Loucy (cell line): Measurements from ENCODE around the gene PLXNA2.

Source experiments
- H2AFZ ChIP-seq: fragments of 200-600 bp; sonication (generic); 2 replicates; pipeline ENCODE4 v1.6.0; 2016; ENCODE audit warnings: antibody characterized with exemption, mild to moderate bottlenecking, low read length, moderate library complexity
- H3F3A ChIP-seq: fragments of 200-600 bp; 2 replicates; pipeline ENCODE4 v1.6.0; 2016; ENCODE audit warnings: antibody characterized with exemption, low read depth, mild to moderate bottlenecking
- H3K27me3 ChIP-seq: fragments of 200-600 bp; sonication (generic); 2 replicates; pipeline ENCODE4 v1.6.1; 2014; ENCODE audit warnings: low read length, mild to moderate bottlenecking; ENCODE audit not compliant: insufficient read depth, poor library complexity, severe bottlenecking
- H3K36me3 ChIP-seq: fragments of 200-600 bp; sonication (generic); 2 replicates; pipeline ENCODE4 v1.6.1; 2016; ENCODE audit warnings: low read length; ENCODE audit not compliant: insufficient read depth
- H3K4me1 ChIP-seq: fragments of 200-600 bp; sonication (generic); 2 replicates; pipeline ENCODE4 v1.5.1; 2014; ENCODE audit warnings: low read length, mild to moderate bottlenecking; ENCODE audit not compliant: insufficient read depth, poor library complexity, severe bottlenecking
- H3K4me2 ChIP-seq: fragments of 200-600 bp; sonication (generic); 2 replicates; pipeline ENCODE4 v1.6.0; 2014; ENCODE audit warnings: antibody characterized with exemption, low read length, low read depth, mild to moderate bottlenecking; ENCODE audit not compliant: poor library complexity, severe bottlenecking
- H3K4me3 ChIP-seq: fragments of 200-600 bp; sonication (generic); 2 replicates; pipeline ENCODE4 v1.5.1; 2014; ENCODE audit warnings: low read length, mild to moderate bottlenecking, mixed read lengths; ENCODE audit not compliant: poor library complexity, severe bottlenecking
- H3K79me2 ChIP-seq: fragments of 200-600 bp; sonication (generic); 2 replicates; pipeline ENCODE4 v1.6.1; 2014; ENCODE audit warnings: low read length; ENCODE audit not compliant: insufficient read depth
- H3K9ac ChIP-seq: fragments of 200-600 bp; sonication (generic); 2 replicates; pipeline ENCODE4 v1.6.0; 2014; ENCODE audit warnings: mild to moderate bottlenecking, low read depth, low read length, moderate library complexity; ENCODE audit not compliant: poor library complexity, severe bottlenecking
- H3K9me2 ChIP-seq: fragments of 200-600 bp; sonication (generic); replicated peaks from 2 replicates; pipeline ENCODE4 v1.6.1; 2016; ENCODE audit warnings: low read depth, low read length, mixed read lengths
- H3K9me3 ChIP-seq: fragments of 200-600 bp; sonication (generic); 2 replicates; pipeline ENCODE4 v1.6.1; 2014; ENCODE audit warnings: mild to moderate bottlenecking, antibody characterized with exemption, low read length, low read depth; ENCODE audit not compliant: insufficient read depth
- H4K20me1 ChIP-seq: fragments of 200-600 bp; sonication (generic); 2 replicates; pipeline ENCODE4 v1.6.0; 2014; ENCODE audit warnings: antibody characterized with exemption, low read length, mild to moderate bottlenecking; ENCODE audit not compliant: insufficient read depth, poor library complexity, severe bottlenecking
- CTCF ChIP-seq: fragments of 200-600 bp; sonication (generic); conservative IDR thresholded peaks from 2 replicates; pipeline ENCODE4 v1.5.1; 2014; ENCODE audit warnings: mild to moderate bottlenecking, antibody characterized with exemption, low read length
- EZH2phosphoT487 ChIP-seq: fragments of 200-600 bp; IDR thresholded peaks from 2 replicates; pipeline ENCODE4 v1.6.1; 2018; ENCODE audit warnings: antibody characterized with exemption, mild to moderate bottlenecking, moderate library complexity, borderline replicate concordance

PLXNA2 gene

GRCh38 chr1:208161656-208162375 lies 82.4 kb downstream of the PLXNA2 start:
- H3K27me3 ChIP-seq, result no peaks in the 10 kb centered on the region
- H3K4me3 ChIP-seq, result no peak overlapping the region
- H3F3A ChIP-seq, result no peaks in the 10 kb centered on the region
- H2AFZ ChIP-seq, result no peak overlapping the region
- no peaks in the 10 kb centered on the region for H4K20me1 ChIP-seq
- no peaks in the 10 kb centered on the region for H3K9me2 ChIP-seq
- TF ChIP-seq CTCF (no peak), EZH2phosphoT487 (no peak)
- no peak overlapping the region for H3K9ac ChIP-seq
- no peaks in the 10 kb centered on the region for H3K4me1 ChIP-seq
- H3K4me2 ChIP-seq, result no peak overlapping the region
- no peaks in the 10 kb centered on the region for H3K79me2 ChIP-seq
- H3K9me3 ChIP-seq, result no peaks in the 10 kb centered on the region
- H3K36me3 ChIP-seq, result no peaks in the 10 kb centered on the region

DNA sequence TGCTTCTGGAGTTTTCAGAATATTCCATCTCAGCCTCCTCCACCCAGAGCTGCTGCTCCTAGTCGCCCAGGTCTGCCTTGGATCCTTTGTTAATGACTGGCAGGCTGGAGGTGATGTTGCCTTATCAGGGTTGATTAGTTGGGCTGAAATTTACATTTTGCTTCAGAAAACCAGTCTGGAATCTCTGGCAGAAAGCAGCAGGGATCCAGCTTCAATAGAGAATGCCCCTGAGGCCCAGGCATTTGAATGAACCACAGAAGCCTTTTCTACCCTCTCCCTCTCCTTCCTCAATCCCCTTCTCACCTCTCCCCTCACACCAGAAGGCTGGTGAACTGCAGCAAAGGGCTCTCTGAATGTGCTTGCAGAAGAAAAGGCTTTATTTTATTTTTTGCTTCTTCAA lies 83.2 kb downstream of the PLXNA2 start:
- H3K9me2 ChIP-seq, result no peaks in the 10 kb centered on the region
- H3K4me3 ChIP-seq, result no peak overlapping the region
- H3K4me2 ChIP-seq, result no peak overlapping the region
- no peaks in the 10 kb centered on the region for H3K79me2 ChIP-seq
- H4K20me1 ChIP-seq, result no peaks in the 10 kb centered on the region
- H3K4me1 ChIP-seq, result no peaks in the 10 kb centered on the region
- TF ChIP-seq CTCF (no peak), EZH2phosphoT487 (no peak)
- H3K9ac ChIP-seq, result no peak overlapping the region
- no peaks in the 10 kb centered on the region for H3F3A ChIP-seq
- H3K36me3 ChIP-seq, result no peaks in the 10 kb centered on the region
- H2AFZ ChIP-seq, result no peak overlapping the region
- no peaks in the 10 kb centered on the region for H3K27me3 ChIP-seq
- no peaks in the 10 kb centered on the region for H3K9me3 ChIP-seq

- Histone ChIP-seq H3K9ac (no peak overlapping the region), H2AFZ (no peak overlapping the region), H3F3A (no peaks in the 10 kb centered on the region), H3K4me3 (no peak overlapping the region), H3K4me2 (no peak overlapping the region), H3K9me2 (no peaks in the 10 kb centered on the region), H3K4me1 (no peaks in the 10 kb centered on the region), H3K9me3 (no peaks in the 10 kb centered on the region), H3K27me3 (no peaks in the 10 kb centered on the region), H4K20me1 (no peaks in the 10 kb centered on the region), H3K36me3 (no peaks in the 10 kb centered on the region), H3K79me2 (no peaks in the 10 kb centered on the region)
- no peak for TF ChIP-seq CTCF
- no peak for TF ChIP-seq EZH2phosphoT487
Measured at GRCh38 chr1:208160259-208160819, 83.8 kb downstream of the PLXNA2 start.
